Activated T-cell treated with anti-CD3 and anti-CD28 coated beads, Interleukin-2, amount 50 U/mL, for 4 hours (primary cell): ENCODE measurements around the gene DHX16. TPM values are rescaled to one million over a fixed set of nuclear protein-coding genes. Genes with fewer than 3 reads are reported as not detected.
A peak's percentile ranks its signal among the peaks of the same experiment; 100 is the strongest.
"Not testable (repeated sequence)": the region's sequence is repeated elsewhere in the genome, so short reads cannot be mapped to it uniquely, and the experiment has no call there.

Experiments used
- ATAC-seq, 2 donors: fragments of 200-7000 bp; cut with Tn5 transposase; one replicate each; pipeline ENCODE4 v1.10.0; 2021
- DNase-seq: peaks from one replicate; pipeline ENCODE4 v3.0.0-alpha.2; 2020
- H3K27me3 Mint-ChIP-seq: one replicate; pipeline ENCODE4 v1.8.0; 2021; ENCODE audit warnings: low read depth, mixed read lengths
- H3K36me3 Mint-ChIP-seq: one replicate; pipeline ENCODE4 v1.8.0; 2022; ENCODE audit warnings: mixed read lengths; ENCODE audit not compliant: insufficient read depth
- H3K4me1 Mint-ChIP-seq: one replicate; pipeline ENCODE4 v1.8.0; 2021; ENCODE audit warnings: low read depth, mixed read lengths
- H3K4me3 Mint-ChIP-seq: one replicate; pipeline ENCODE4 v1.8.0; 2021; ENCODE audit warnings: mild to moderate bottlenecking, moderate library complexity, mixed read lengths
- H3K9me3 Mint-ChIP-seq: one replicate; pipeline ENCODE4 v1.8.0; 2021; ENCODE audit warnings: mixed read lengths
- total RNA-seq, 3 donors: library from RNA; stranded (reverse); gene quantifications; one replicate each; pipeline ENCODE4 v1.2.1, GENCODE V29; 2021

Gene DHX16
- total RNA-seq, result 10 to 100 TPM; 54.2 to 57.2 (median 54.8) TPM

DNA sequence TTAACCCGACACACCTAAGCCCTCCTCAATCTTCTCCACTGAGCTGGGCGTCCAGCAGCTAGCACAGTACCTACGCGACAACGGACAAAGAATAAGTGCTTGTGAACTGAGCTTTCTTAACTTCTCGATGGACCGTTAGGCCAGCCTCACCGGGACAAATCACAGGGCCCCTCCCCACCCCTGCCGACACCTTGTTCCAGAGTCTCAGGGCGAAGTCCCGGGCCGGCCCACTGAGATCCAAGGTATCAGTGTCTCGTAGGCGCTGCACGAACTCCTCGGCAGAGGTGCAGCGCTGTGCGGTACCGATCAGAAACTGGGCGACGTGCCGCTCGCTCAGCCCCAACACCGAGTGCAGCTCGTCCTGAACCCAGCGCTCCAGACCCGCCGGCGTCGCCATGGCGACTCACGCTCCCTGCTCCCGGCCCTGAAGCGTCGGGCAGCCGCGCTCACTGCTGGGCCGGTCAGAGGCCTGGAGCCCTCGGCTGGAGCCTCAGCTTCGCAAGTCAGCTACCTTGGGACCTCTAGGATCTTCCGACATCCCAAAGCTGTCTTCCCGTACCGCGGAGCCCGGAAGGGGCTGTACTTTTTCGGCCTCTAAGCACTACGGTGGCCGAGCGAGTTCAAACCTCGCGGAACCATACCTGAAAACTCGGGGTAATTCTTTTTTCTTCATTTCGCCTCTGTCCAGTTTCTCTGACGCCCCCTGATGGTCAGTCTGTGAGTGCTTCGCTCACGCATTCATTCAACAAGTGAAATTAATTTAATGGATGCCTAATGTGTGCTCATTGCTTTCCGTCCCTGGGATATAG is at the start of gene DHX16:
TSS of gene DHX16 (minus strand) at position 562 of the 809 bp plus-strand sequence. CDS start at position 397, 165 bp downstream.
- peak; percentile 88 for DNase-seq
- peak within 1 kb of the TSS; percentile 91 for H3K4me3 Mint-ChIP-seq
- H3K36me3 Mint-ChIP-seq, result peaks cover 36% of the 10 kb centered on the region
- no peaks in the 10 kb centered on the region for H3K9me3 Mint-ChIP-seq
- no peaks in the 10 kb centered on the region for H3K27me3 Mint-ChIP-seq
- peak; percentile 88 to 89 for ATAC-seq
- H3K4me1 Mint-ChIP-seq, result peaks cover 31% of the 10 kb centered on the region

DNA sequence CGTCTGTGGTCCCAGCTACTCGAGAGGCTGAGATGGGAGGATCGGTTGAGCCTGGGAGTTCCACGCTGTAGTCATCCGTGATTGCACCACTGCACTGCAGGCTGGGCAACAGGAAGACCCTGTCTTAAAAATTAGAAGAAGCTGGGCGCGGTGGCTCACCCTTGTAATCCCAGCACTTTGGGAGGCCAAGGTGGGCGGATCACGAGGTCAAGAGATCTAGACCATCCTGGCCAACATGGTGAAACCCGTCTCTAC is 49.1 kb upstream of the DHX16 start:
- peaks cover 46% of the 10 kb centered on the region for H3K4me1 Mint-ChIP-seq
- H3K4me3 Mint-ChIP-seq, result peak overlapping the region; percentile 99
- H3K36me3 Mint-ChIP-seq, result peaks cover 38% of the 10 kb centered on the region
- DNase-seq, H3K27me3 Mint-ChIP-seq, H3K9me3 Mint-ChIP-seq, ATAC-seq: not testable (repeated sequence)

DNA sequence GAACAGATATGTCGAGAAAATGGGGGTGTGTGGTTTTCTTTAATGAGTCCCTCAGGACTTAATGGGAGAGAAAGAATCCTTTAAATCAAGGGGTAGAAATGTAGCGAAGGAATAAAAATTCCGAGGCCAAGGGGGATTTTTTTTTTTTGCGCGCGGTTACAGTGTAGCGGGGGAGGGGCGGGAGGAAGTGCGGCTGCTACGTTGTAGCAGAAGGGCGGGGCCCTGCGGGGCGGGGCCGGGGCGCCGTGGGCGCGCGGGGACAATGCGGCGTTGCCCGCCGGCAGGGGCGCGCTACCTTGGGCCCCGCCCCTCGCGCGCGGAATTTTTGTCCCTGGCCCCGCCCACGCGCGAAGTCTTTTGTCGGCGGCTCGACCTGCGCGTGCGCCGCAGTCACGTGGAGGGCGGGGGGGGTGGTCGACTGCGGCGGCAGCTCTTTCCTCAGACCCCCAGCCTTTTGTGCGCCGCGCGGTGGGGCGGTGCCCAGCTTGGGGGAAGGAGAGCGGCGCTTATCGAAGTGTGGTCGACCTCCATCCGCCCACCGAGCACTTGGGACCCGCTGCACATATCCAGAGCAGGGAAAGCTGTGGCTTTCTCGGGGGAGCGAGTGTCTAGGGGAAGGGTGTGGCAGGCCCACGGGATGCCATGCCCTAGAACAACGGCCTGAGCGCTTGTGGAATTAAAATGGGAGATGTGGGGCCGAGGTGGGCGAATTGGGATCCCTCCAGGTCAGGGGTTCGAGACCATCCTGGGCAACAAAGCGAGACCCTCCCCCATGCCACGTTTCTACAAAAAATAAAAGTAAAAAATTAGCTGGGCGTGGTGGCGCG is 48.6 kb upstream of the DHX16 start:
- Mint-ChIP-seq H3K4me1 (peaks cover 51% of the 10 kb centered on the region), H3K36me3 (peaks cover 41% of the 10 kb centered on the region)
- peak; percentile 24 to 29 for ATAC-seq

DNA sequence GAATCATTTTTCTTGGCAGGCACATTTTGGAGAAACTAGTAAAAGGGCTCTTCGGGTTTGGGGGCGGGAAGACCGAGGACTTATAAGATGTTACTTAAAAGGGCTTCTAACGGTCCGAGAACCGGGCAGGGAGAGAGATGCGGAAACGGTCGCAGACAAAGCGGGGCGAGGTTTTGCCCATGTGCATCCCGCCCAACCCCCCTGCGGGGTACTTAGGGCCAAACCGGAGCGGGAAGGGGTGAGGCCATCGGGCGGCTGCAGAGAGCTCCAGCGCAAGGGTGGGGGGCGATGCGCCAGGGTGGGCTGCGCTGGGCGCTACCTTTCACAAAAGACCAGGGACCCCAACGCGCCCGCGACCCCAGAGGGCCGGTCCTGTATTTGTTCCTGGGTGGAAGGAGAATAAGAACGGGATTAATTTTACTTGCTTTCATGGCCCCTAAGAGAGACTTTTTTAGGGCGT is 48.0 kb upstream of the DHX16 start:
- Mint-ChIP-seq H3K27me3 (no peaks in the 10 kb centered on the region), H3K4me3 (peak overlapping the region; percentile 99), H3K4me1 (peaks cover 55% of the 10 kb centered on the region), H3K36me3 (peaks cover 40% of the 10 kb centered on the region), H3K9me3 (no peaks in the 10 kb centered on the region)
- ATAC-seq, result no peak
- DNase-seq, result peak; percentile 48

More for the DNA sequence above, 48.6 kb upstream of the DHX16 start:
- peak; percentile 98 for DNase-seq
- H3K4me3 Mint-ChIP-seq, result peak overlapping the region; percentile 99
- no peaks in the 10 kb centered on the region for H3K27me3 Mint-ChIP-seq
- no peaks in the 10 kb centered on the region for H3K9me3 Mint-ChIP-seq

DNA sequence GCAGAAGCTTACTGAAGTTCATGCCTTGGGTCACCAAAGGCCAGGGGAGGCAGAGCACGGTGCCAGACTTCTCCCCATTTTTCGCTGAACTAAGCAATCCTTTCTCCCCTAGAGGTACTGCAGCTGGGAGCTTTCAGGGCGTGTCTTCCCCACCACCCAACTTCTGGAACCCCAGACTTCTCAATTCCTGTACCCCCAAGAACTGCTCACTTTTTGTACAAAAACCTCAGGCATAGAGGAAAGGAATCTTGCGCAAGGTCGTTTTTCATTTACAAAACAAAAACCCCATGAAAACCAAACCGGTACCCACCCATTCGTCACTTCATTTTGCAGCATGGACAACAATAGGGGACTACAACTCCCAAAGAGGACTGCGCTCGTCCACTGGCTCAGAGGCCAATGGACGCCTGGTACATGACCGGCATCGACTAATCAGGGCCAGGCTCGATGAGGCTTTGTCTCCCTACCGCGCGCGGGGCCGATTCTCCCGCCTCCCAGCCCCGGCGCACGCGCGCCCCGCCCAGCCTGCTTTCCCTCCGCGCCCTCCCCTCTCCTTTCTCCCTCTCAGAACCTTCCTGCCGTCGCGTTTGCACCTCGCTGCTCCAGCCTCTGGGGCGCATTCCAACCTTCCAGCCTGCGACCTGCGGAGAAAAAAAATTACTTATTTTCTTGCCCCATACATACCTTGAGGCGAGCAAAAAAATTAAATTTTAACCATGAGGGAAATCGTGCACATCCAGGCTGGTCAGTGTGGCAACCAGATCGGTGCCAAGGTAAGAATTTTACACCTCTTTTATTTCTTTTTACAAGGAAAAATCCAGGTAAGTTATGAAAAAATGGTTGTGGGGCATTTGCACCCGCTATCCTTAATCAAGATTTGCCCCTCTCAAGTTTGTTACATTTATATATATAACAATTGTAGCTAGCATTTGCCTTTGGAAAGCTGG is 47.3 kb upstream of the DHX16 start, which contains the start of gene TUBB:
TSS of gene TUBB (plus strand) at position 562 of the 947 bp plus-strand sequence. CDS start at position 717, 155 bp downstream.
- DNase-seq, result peak; percentile 91
- peaks cover 56% of the 10 kb centered on the region for H3K4me1 Mint-ChIP-seq
- ATAC-seq, result peak; percentile 71 to 73
- H3K36me3 Mint-ChIP-seq, result peaks cover 37% of the 10 kb centered on the region
- peak within 1 kb of the TSS; percentile 99 for H3K4me3 Mint-ChIP-seq
- no peaks in the 10 kb centered on the region for H3K27me3 Mint-ChIP-seq
- H3K9me3 Mint-ChIP-seq, result no peaks in the 10 kb centered on the region

DNA sequence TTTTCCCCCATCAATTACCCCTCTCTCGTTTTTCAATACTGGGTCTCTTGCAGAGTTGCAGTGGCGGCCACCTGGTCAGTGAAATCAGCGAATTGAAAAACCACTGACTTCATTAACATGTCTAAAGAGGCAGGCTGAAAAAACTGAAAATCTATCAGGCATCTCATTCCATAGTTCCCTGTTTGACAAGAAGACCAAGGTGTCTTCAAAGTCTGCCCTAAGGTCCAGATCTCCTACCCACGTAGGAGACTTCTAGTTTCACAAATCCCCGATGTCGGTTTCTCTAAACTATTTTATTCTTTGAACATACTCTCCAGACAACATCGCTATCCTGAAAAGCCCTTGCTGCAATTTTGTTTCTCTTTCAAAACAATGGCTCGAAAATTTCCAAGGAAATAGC is 46.5 kb upstream of the DHX16 start:
- DNase-seq, result no peak
- Mint-ChIP-seq H3K27me3 (no peaks in the 10 kb centered on the region), H3K4me1 (peaks cover 52% of the 10 kb centered on the region), H3K36me3 (peaks cover 36% of the 10 kb centered on the region), H3K9me3 (no peaks in the 10 kb centered on the region), H3K4me3 (peak overlapping the region; percentile 99)
- ATAC-seq, result no peak

DNA sequence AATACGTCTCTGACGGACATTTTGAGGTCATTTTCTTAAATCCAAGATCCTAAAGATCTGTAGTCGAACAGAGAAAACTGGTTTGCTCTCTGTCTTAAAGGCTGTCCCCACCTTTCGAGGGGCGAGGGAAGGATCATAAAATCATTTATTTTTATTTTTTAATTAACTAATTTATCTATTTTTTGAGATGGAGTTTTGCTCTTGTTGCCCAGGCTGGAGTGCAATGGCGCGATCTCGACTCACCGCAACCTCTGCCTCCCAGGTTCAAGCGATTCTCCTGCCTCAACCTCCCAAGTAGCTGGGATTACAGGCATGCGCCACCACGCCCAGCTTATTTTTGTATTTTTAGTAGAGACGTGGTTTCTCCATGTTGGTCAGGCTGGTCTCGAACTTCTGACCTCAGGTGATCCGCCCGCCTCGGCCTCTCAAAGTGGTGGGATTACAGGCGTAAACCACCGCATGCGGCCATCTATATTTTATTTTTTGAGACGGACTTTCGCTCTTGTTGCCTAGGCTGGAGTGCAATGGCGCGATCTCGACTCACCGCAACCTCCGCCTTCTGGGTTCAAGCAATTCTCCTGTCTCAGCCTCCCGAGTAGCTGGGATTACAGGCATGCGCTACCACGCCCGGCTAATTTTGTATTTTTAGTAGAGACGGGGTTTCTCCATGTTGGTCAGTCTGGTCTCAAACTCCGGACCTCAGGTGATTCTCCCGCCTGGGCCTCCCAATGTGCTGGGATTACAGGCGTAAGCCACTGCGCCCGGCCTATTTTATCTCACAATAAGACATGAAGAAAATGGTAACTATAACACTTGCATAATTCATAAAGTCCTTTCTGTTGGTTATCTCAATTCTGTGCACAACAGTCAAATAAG is 45.3 kb upstream of the DHX16 start:
- Mint-ChIP-seq H3K4me1 (peaks cover 40% of the 10 kb centered on the region), H3K4me3 (peak overlapping the region; percentile 90), H3K36me3 (peaks cover 33% of the 10 kb centered on the region)
- H3K27me3 Mint-ChIP-seq, DNase-seq, ATAC-seq, H3K9me3 Mint-ChIP-seq: not testable (repeated sequence)

DNA sequence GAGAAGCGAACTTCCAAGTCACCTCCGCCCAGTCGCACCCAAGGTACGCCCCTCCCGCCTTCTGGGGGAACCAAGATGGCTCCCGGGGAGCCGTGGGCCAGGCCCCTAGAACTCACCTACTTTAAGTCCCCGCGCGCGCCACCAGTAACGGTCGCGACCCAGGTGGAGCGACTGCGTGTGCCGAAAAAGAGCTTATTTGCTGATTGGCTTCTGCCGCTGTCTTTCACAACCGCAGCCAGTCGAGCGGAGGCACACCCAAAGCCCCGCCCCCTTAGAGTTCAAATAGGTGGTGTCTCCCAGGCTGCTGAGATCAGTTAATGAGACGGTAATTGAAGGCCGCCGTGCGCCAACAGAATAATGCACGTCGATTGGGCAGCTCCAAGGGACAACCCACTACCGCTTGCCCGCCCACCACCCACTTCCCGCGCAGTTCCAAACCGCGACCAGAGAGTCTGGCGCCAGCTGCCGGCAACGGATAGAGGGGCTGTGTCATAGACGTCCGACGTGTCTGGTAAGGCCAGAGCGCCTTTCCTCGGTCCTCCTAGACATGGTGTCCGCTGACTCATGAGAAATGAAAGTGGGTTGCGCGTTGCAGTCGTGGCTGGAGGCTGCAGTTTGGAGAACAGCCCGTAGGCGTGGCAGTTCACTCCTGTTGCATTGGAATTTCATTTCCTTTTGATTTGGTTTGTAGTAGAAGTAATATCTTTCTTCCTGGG is 44.5 kb upstream of the DHX16 start, which contains the start of gene MDC1:
TSS of gene MDC1 (minus strand) at position 153 of the 716 bp plus-strand sequence. CDS start 2,106 bp downstream, outside the sequence.
- Mint-ChIP-seq H3K36me3 (peaks cover 34% of the 10 kb centered on the region), H3K9me3 (no peaks in the 10 kb centered on the region), H3K27me3 (no peaks in the 10 kb centered on the region), H3K4me3 (peak within 1 kb of the TSS; percentile 90), H3K4me1 (peaks cover 37% of the 10 kb centered on the region)
- ATAC-seq (peak; percentile 78 to 81), DNase-seq (peak; percentile 99)

DNA sequence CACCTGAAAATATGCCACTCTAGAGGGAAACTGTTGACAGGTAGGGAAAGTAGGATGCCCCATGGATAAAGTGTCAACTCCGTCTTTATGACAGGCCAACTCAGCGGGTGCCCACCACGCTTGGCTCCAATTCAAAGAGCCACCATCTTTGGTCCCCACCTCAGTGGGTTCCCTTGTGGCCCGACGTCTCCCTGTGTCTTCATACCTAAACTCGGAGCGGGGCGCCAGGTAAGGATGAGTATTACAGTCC is 44.0 kb upstream of the DHX16 start:
- DNase-seq, result no peak
- Mint-ChIP-seq H3K4me1 (peaks cover 42% of the 10 kb centered on the region), H3K27me3 (no peaks in the 10 kb centered on the region), H3K4me3 (peak overlapping the region; percentile 90), H3K36me3 (peaks cover 34% of the 10 kb centered on the region), H3K9me3 (no peaks in the 10 kb centered on the region)
- no peak for ATAC-seq

DNA sequence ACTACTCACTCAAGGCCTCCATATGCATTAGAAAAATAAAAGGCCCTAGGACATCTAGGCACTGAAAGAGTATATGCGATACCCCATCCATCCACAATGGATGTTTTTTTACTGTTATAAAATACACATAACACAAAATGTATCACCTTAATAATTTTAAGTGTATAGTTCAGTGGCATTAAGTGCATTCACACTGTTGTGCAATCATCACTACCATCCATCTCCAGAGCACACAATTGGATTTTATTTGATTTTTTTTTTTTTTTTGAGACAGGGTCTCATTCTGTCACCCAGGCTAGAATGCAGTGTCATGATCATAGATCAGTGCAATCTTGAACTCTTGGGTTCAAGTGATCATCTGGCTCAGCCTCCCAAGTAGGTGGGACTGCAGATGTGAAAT is 41.5 kb upstream of the DHX16 start:
- Mint-ChIP-seq H3K4me3 (no peak overlapping the region), H3K27me3 (no peaks in the 10 kb centered on the region), H3K4me1 (peaks cover 38% of the 10 kb centered on the region), H3K36me3 (peaks cover 41% of the 10 kb centered on the region), H3K9me3 (no peaks in the 10 kb centered on the region)
- ATAC-seq, result no peak
- no peak for DNase-seq

DNA sequence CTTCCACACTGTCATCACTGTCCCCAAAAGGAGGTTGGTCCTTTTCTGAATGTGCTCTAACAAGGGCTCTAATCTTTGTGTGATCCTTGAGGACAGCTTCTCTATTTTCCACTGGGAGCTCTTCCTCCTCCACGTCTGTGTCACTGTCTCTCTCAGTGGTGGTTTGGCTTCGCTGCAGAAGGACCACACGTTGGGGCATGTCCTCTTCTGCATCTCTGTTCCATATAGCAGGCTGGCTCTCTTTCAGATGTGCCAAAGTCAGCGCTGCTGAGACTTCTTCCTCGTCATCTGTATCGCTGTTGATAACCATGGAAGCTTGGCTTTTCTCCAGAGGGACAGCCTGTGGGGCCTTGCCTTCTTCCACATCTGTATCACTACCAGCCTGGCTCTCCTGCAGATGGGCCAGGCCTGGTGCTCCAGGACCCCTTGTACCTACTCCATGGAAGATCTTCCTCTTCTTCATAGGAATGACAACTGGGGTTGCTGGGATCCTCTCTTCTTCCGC is 39.7 kb upstream of the DHX16 start:
- H3K9me3 Mint-ChIP-seq, result no peaks in the 10 kb centered on the region
- H3K4me1 Mint-ChIP-seq, result peaks cover 29% of the 10 kb centered on the region
- H3K27me3 Mint-ChIP-seq, result no peaks in the 10 kb centered on the region
- peaks cover 49% of the 10 kb centered on the region for H3K36me3 Mint-ChIP-seq
- ATAC-seq (no peak), DNase-seq (no peak)
- no peak overlapping the region for H3K4me3 Mint-ChIP-seq

DNA sequence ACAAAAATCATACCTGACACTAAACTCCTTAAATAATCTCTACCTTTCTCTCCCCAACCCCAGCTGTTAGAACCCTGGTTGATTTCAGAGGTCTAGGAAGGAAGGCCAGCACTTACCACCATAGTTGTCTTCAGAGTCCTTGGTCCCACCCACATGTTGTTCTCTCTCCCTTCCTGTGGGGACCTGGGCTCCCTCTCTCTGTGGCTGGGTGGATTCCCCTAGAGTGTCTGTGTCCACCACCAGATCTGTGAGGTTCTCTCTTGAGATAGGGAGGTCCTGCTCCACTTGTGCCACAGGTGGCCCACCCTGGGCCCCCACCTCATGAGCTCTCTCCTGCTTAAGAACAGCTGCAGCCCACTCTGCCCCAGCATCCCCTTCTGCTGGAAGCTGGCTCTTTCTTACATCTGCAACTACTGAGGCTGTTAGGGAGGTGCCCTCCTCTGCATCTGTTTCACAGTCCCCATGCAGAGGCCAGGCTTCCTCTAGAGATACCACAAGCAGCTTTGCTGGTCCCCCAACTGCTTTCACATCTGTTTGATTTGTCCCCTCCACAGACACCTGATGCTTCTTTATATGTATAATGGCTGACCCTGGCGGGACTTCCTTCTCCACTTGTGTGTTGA is 39.1 kb upstream of the DHX16 start:
- Mint-ChIP-seq H3K4me1 (peaks cover 25% of the 10 kb centered on the region), H3K9me3 (no peaks in the 10 kb centered on the region), H3K36me3 (peaks cover 52% of the 10 kb centered on the region), H3K27me3 (no peaks in the 10 kb centered on the region), H3K4me3 (no peak overlapping the region)
- DNase-seq (no peak), ATAC-seq (no peak)
